Measurements from ENCODE around the gene BORCS6. TPM values are rescaled to one million over a fixed set of nuclear protein-coding genes. Genes with fewer than 3 reads are reported as not detected.

BORCS6 gene
- total RNA-seq, 1 donor from 2014 or later = 12.3 TPM

GRCh38 chr17:8147141-8147804, 42.7 kb downstream of the BORCS6 start:
- no peak overlapping the region for H3K27ac Mint-ChIP-seq
- ATAC-seq (ENCODE audit: low read depth) (no peak), DNase-seq (no peak)
- H3K36me3 Mint-ChIP-seq (ENCODE audit: low read depth) = peaks cover 70% of the 10 kb centered on the region
- POLR2A ChIA-PET = interaction anchor here (1.1 to 2.9 kb wide), 3 partner anchors 8 to 100 kb away, joined by 4 to 11 read pairs (median 6); partner anchors contain the start of gene CTC1
- no peaks in the 10 kb centered on the region for H3K27me3 Mint-ChIP-seq
- CTCF ChIA-PET = interaction anchor here (1.4 kb wide), 1 partner anchor 9 kb away, joined by 3 read pairs; no protein-coding TSS in a partner anchor
- no peak overlapping the region for H3K4me3 Mint-ChIP-seq
- intact Hi-C loops (cut with micrococcal nuclease) = no loop called here
- TF ChIP-seq, protein P1, sequence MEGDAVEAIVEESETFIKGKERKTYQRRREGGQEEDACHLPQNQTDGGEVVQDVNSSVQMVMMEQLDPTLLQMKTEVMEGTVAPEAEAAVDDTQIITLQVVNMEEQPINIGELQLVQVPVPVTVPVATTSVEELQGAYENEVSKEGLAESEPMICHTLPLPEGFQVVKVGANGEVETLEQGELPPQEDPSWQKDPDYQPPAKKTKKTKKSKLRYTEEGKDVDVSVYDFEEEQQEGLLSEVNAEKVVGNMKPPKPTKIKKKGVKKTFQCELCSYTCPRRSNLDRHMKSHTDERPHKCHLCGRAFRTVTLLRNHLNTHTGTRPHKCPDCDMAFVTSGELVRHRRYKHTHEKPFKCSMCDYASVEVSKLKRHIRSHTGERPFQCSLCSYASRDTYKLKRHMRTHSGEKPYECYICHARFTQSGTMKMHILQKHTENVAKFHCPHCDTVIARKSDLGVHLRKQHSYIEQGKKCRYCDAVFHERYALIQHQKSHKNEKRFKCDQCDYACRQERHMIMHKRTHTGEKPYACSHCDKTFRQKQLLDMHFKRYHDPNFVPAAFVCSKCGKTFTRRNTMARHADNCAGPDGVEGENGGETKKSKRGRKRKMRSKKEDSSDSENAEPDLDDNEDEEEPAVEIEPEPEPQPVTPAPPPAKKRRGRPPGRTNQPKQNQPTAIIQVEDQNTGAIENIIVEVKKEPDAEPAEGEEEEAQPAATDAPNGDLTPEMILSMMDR (IDR thresholded peaks at IDR 0.05) = no peak
- no peaks in the 10 kb centered on the region for H3K9me3 Mint-ChIP-seq
- peaks cover 17% of the 10 kb centered on the region for H3K4me1 Mint-ChIP-seq

GRCh38 chr17:8146381-8147140, 43.4 kb downstream of the BORCS6 start:
- H3K9me3 Mint-ChIP-seq = no peaks in the 10 kb centered on the region
- DNase-seq (no peak), ATAC-seq (ENCODE audit: low read depth) (no peak)
- H3K36me3 Mint-ChIP-seq (ENCODE audit: low read depth) = peaks cover 72% of the 10 kb centered on the region
- H3K4me3 Mint-ChIP-seq = no peak overlapping the region
- ChIA-PET CTCF (interaction anchor here (1.4 kb wide), 1 partner anchor 10 kb away, joined by 3 read pairs; no protein-coding TSS in a partner anchor), POLR2A (interaction anchor here (1.5 to 2.9 kb wide), 2 partner anchors 10 to 101 kb away, joined by 4 to 11 read pairs; partner anchors contain the start of gene CTC1)
- H3K27me3 Mint-ChIP-seq = no peaks in the 10 kb centered on the region
- TF ChIP-seq, protein P1 (IDR thresholded peaks at IDR 0.05) = no peak
- peaks cover 11% of the 10 kb centered on the region for H3K4me1 Mint-ChIP-seq
- intact Hi-C loops (cut with micrococcal nuclease) = no loop called here
- H3K27ac Mint-ChIP-seq = no peak overlapping the region

GRCh38 chr17:8145811-8146210, 44.2 kb downstream of the BORCS6 start:
- CTCF ChIA-PET = interaction anchor here (1.4 kb wide), 1 partner anchor 11 kb away, joined by 3 read pairs; no protein-coding TSS in a partner anchor
- TF ChIP-seq, protein P1 (IDR thresholded peaks at IDR 0.05) = no peak
- Mint-ChIP-seq H3K27me3 (no peaks in the 10 kb centered on the region), H3K9me3 (no peaks in the 10 kb centered on the region), H3K36me3 (ENCODE audit: low read depth) (peaks cover 78% of the 10 kb centered on the region), H3K4me3 (no peak overlapping the region), H3K4me1 (peaks cover 6% of the 10 kb centered on the region), H3K27ac (no peak overlapping the region)
- POLR2A ChIA-PET = interaction anchor here (0.6 to 2.9 kb wide), 3 partner anchors 10 to 150 kb away, joined by 3 to 11 read pairs (median 4); partner anchors contain the start of genes CTC1 and SLC25A35
- ATAC-seq (ENCODE audit: low read depth) = no peak
- intact Hi-C loops (cut with micrococcal nuclease) = no loop called here
- DNase-seq = no peak

DNA sequence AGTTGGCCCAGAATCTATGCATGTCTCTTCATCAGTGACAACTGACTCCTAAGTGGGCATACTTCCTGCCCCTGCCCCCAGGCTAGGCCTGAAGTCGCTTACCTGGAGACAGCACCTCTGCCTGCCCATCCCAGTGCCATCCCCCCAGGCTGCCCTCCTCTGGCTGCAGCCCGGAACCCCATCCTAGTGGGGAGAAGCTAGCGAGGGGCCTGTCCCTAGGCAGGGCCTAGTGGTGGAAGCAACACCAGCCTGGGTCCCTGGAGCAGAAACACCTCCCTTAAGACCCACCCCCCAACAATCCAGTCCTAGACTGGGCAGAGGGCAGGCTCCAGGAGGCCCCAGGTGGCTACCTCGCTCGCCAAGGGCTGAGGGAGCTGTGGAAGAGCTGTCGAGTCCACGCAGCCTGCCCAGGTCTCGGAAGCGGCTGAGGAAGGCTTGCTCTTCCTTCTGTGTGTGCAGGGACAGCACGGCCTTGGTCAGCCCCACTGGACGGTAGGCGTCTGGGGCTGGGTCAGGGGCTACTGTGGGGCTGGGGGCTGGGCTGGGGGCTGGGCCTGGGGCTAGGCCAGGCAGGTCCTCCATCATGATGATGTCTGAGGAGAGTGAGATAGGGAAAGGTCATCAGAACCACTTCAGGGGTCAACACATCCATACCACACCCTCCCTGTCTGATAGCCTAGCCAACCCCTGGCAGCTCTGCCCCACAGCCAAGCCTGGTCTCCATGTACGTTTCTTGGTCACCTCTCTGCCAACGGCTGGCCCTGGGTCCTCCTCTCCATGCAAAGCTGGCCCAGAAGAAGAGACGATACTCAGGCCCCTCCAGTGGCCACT, 45.4 kb downstream of the BORCS6 start:
- no peak for DNase-seq
- intact Hi-C loops (cut with micrococcal nuclease) = no loop called here
- Mint-ChIP-seq H3K27ac (no peak overlapping the region), H3K9me3 (no peaks in the 10 kb centered on the region), H3K4me1 (no peaks in the 10 kb centered on the region), H3K36me3 (ENCODE audit: low read depth) (peaks cover 78% of the 10 kb centered on the region), H3K27me3 (no peaks in the 10 kb centered on the region), H3K4me3 (no peak overlapping the region)
- CTCF ChIA-PET = no interaction called here
- TF ChIP-seq, protein P1 (IDR thresholded peaks at IDR 0.05) = no peak
- no peak for ATAC-seq (ENCODE audit: low read depth)
- POLR2A ChIA-PET = interaction anchor here (1.1 to 2.9 kb wide), 2 partner anchors 12 to 14 kb away, joined by 3 to 11 read pairs; no protein-coding TSS in a partner anchor
